Esophagus muscularis mucosa (tissue), 4 donors: Measurements from ENCODE around the gene EIF4G3. TPM values are rescaled to one million over a fixed set of nuclear protein-coding genes. Genes with fewer than 3 reads are reported as not detected.

Experiments
- DNase-seq: peaks from one replicate; pipeline ENCODE4 v3.0.0-alpha.2; 2017; ENCODE audit errors: extremely low spot score
- H3K27ac ChIP-seq, 4 donors: fragments of 200-600 bp; sonication (generic); replicated peaks in 1 of 4; 1 replicate in 3 of 4; 2 replicates in 1 of 4; pipeline ENCODE4 v1.5.1; 2016 to 2019; ENCODE audit warnings: mild to moderate bottlenecking in 1 of 4
- H3K27me3 ChIP-seq, 4 donors: fragments of 200-600 bp; sonication (generic); one replicate each; pipeline versions ENCODE4 v1.5.1 to v1.6.0; 2016 to 2019
- H3K36me3 ChIP-seq, 4 donors: fragments of 200-600 bp; sonication (generic); one replicate each; pipeline ENCODE4 v1.5.1; 2016 to 2019
- H3K4me1 ChIP-seq, 4 donors: fragments of 200-600 bp; sonication (generic); one replicate each; pipeline ENCODE4 v1.5.1; 2016 to 2019
- H3K4me3 ChIP-seq, 4 donors: fragments of 200-600 bp; sonication (generic); 1 replicate in 2 of 4; 2 replicates in 2 of 4; pipeline ENCODE4 v1.5.1; 2016 to 2019; ENCODE audit warnings: mild to moderate bottlenecking in 4 of 4, moderate library complexity in 1 of 4
- H3K9me3 ChIP-seq, 4 donors: fragments of 200-600 bp; sonication (generic); 1 replicate in 3 of 4; 2 replicates in 1 of 4; pipeline ENCODE4 v1.5.1; 2016 to 2019
- CTCF ChIP-seq, 3 experiments: fragments of 200-600 bp in 2 of 3; fragments of 450-650 bp in 1 of 3; sonication (generic) in 2 of 3; IDR thresholded peaks; one replicate each; pipeline ENCODE4 v1.5.1; 2017 to 2019; ENCODE audit warnings: antibody characterized with exemption in 3 of 3, mild to moderate bottlenecking in 2 of 3, moderate library complexity in 1 of 3
- EP300 ChIP-seq: sonication (generic); formaldehyde crosslinking; IDR thresholded peaks from one replicate; pipeline ENCODE4 v1.6.1; 2017; ENCODE audit warnings: antibody characterized with exemption
- POLR2A ChIP-seq: fragments of 450-650 bp; IDR thresholded peaks from one replicate; pipeline ENCODE4 v1.6.1; 2017; ENCODE audit warnings: antibody characterized with exemption, moderate library complexity, mild to moderate bottlenecking, low read depth
- POLR2AphosphoS5 ChIP-seq, 2 donors: sonication (generic); formaldehyde crosslinking; IDR thresholded peaks; one replicate each; pipeline ENCODE4 v1.6.1; 2017; ENCODE audit warnings: antibody characterized with exemption in 2 of 2
- WGBS: methylation state at CpG from one replicate; pipeline ENCODE4 v1.1.5; 2018; 5-methylcytosine and 5-hydroxymethylcytosine counted together
- intact Hi-C: fragments of 100-400 bp; cut with DNase I; formaldehyde crosslinking; loops from one replicate; pipeline ENCODE4 v1.15.1; 2023
- total RNA-seq, 4 donors: library from RNA; depleted of rRNA; stranded (reverse); fragments of >200 nt; gene quantifications; one replicate each; pipeline versions ENCODE4 v1.1.0 to v1.2.1, GENCODE V29; 2016

The EIF4G3 gene
- total RNA-seq, 4 donors from 2014 or later: 43.7 to 64.0 (median 62.2) TPM

DNA sequence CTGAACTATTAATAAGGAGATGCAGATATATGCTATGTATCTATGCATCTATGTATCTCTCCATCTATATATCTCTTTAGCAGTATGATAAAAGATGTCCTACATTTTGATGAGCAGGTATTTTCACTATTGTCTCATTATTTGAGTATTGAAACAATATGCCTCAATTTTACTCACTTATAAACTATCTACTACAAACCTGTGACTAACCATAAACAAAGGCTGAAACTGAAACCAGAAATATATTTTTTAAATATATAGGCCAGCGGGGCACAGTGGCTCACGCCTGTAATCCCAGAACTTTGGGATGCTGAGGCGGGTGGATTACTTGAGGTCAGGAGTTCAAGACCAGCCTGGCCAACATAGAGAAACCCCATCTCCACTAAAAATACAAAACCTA is 22.0 kb downstream of the EIF4G3 start:
- peak overlapping the region in 1 of 4 donors; percentile 31 for H3K27ac ChIP-seq
- no peak for DNase-seq
- H3K4me1 ChIP-seq: peaks cover 21 to 65% (median 50%) of the 10 kb centered on the region in 4 donors
- intact Hi-C loops: no loop called here
- no peak overlapping the region for H3K4me3 ChIP-seq
- H3K36me3 ChIP-seq: peaks cover 0 to 5% (median 0%) of the 10 kb centered on the region in 4 donors
- 76% methylated on average over 3 of the region's 3 CpGs for WGBS
- no peaks in the 10 kb centered on the region for H3K27me3 ChIP-seq
- TF ChIP-seq POLR2A (no peak), CTCF (IDR thresholded peaks at IDR 0.05) (no peak), POLR2AphosphoS5 (IDR thresholded peaks at IDR 0.05) (no peak), EP300 (no peak)
- H3K9me3 ChIP-seq: no peaks in the 10 kb centered on the region

GRCh38 chr1:21153388-21153787 is 23.3 kb downstream of the EIF4G3 start:
- DNase-seq: no peak
- TF ChIP-seq POLR2AphosphoS5 (IDR thresholded peaks at IDR 0.05): no peak
- TF ChIP-seq POLR2A: no peak
- no peak for TF ChIP-seq CTCF (IDR thresholded peaks at IDR 0.05)
- TF ChIP-seq EP300: no peak
- intact Hi-C loops: no loop called here
- Histone ChIP-seq H3K4me3 (no peak overlapping the region), H3K36me3 (peaks cover 0 to 5% (median 2%) of the 10 kb centered on the region in 4 donors), H3K4me1 (peaks cover 30 to 72% (median 60%) of the 10 kb centered on the region in 4 donors), H3K27ac (peak overlapping the region in 1 of 4 donors; percentile 51), H3K9me3 (no peaks in the 10 kb centered on the region), H3K27me3 (no peaks in the 10 kb centered on the region)
- WGBS: 87% methylated on average over 6 of the region's 6 CpGs

GRCh38 chr1:21152423-21153100 is 24.1 kb downstream of the EIF4G3 start:
- Histone ChIP-seq H3K27ac (peak overlapping the region in 1 of 4 donors; percentile 51), H3K9me3 (no peaks in the 10 kb centered on the region), H3K36me3 (peaks cover 0 to 11% (median 5%) of the 10 kb centered on the region in 4 donors), H3K4me3 (no peak overlapping the region), H3K4me1 (peaks cover 30 to 72% (median 60%) of the 10 kb centered on the region in 4 donors), H3K27me3 (no peaks in the 10 kb centered on the region)
- intact Hi-C loops: no loop called here
- TF ChIP-seq POLR2A (no peak), EP300 (no peak), POLR2AphosphoS5 (IDR thresholded peaks at IDR 0.05) (no peak), CTCF (IDR thresholded peaks at IDR 0.05) (no peak)
- DNase-seq: no peak
- 49% methylated on average over 4 of the region's 4 CpGs for WGBS

DNA sequence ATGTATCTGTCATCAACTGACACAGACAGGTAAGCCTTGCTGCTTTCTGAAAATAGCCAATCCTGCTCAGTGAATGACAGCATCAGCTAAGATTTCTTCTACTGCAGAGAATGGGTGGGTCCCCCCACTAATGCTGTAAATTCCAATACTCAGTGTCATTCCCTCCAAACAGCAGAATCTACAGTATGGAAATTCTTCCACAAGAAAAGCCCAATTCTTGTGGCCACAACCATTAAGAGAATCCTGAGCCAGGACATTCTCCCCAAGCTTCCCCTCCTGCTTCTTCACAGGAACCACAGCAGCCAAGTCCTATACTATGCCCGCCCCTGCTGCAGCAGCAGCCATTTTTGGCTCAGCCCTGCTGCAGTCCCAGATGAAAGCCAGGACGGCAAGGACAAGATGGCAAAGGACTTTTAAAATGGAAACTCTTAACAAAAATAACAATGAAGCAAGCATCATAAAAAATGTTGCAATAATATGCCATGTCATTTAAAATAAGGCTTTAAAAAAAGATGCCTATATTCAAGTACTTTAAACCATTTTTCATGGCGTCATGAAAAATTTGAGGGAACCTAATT is 26.8 kb downstream of the EIF4G3 start:
- H3K9me3 ChIP-seq: no peaks in the 10 kb centered on the region
- no peak for TF ChIP-seq CTCF (IDR thresholded peaks at IDR 0.05)
- TF ChIP-seq POLR2AphosphoS5 (IDR thresholded peaks at IDR 0.05): no peak
- TF ChIP-seq EP300: no peak
- no peak for TF ChIP-seq POLR2A
- intact Hi-C loops: loop anchor here (10.0 kb wide), 1 partner anchor 65 kb away; no protein-coding TSS in a partner anchor
- peaks cover 30 to 58% (median 55%) of the 10 kb centered on the region in 4 donors for H3K4me1 ChIP-seq
- peak overlapping the region; percentile 46 to 67 (median 59) for H3K27ac ChIP-seq
- H3K4me3 ChIP-seq: no peak overlapping the region
- DNase-seq: no peak
- no peaks in the 10 kb centered on the region for H3K27me3 ChIP-seq
- 44% methylated on average over 3 of the region's 3 CpGs for WGBS
- H3K36me3 ChIP-seq: peaks cover 0 to 11% (median 7%) of the 10 kb centered on the region in 4 donors
